Body of pancreas (tissue), 4 donors: ENCODE measurements around the gene ABCD1.

Experiments used
- CTCF ChIP-seq, 7 experiments: fragments of 450-650 bp in 4 of 7; fragments of 200-600 bp in 3 of 7; sonication (generic) in 3 of 7; IDR thresholded peaks; one replicate each; pipeline ENCODE4 v1.5.1; 2016 to 2019; ENCODE audit warnings: antibody characterized with exemption in 7 of 7
- POLR2A ChIP-seq, 3 donors: fragments of 450-650 bp; IDR thresholded peaks; one replicate each; pipeline ENCODE4 v1.6.1; 2016; ENCODE audit warnings: antibody characterized with exemption in 3 of 3, mild to moderate bottlenecking in 2 of 3

DNA sequence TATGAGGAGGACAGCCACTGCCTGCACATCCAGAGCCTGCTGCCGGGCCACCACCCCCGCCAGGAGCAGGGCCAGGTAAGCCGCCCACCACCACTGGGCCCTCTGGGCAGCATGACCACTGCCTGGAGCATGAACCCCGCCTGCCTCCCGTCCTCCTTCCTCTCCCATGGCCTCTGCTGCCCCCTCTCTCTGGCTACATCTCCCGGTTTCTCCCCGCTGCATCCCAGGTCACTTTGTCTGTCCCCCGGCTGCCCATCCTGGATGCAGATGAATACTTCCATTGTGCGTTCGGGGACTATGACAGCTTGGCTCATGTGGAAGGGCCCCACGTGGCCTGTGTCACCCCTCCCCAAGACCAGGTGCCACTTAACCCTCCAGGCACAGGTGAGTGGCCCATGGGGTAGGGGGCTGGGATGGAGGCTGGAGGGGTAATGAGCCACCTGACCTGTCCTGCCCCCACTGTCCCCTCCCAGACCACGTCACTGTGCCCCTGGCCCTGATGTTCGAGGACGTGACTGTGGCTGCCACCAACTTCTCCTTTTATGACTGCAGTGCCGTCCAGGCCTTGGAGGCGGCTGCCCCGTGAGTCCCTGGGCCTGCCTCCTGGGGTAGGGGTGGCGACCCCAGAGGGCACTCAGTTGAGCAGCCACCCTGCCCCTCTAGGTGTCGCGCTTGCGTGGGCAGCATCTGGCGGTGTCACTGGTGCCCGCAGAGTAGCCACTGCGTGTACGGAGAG lies 45.4 kb downstream of the ABCD1 start:
- TF ChIP-seq CTCF (IDR thresholded peaks at IDR 0.05), result no peak
- TF ChIP-seq POLR2A (IDR thresholded peaks at IDR 0.05), result no peak
